ENCODE measurements around the gene AGBL1.

The AGBL1 gene

GRCh38 chr15:86540840-86541467, 461.3 kb downstream of the AGBL1 start:
- in situ Hi-C loops (cut with MboI; ENCODE audit: low sequenced_read_pairs): no loop called here
- Histone ChIP-seq H3K27me3 (ENCODE audit: low read depth) (no peaks in the 10 kb centered on the region), H3K4me3 (no peak overlapping the region), H3K9me3 (no peaks in the 10 kb centered on the region), H3K36me3 (replicated peaks) (no peaks in the 10 kb centered on the region), H3K4me1 (0 out of 2 replicates have a peak, but pooled peaks cover 3% of the 10 kb centered on the region)
- peak in 1 of 2 experiments; percentile 51 for DNase-seq (ENCODE audit: low spot score in 2 of 2)

GRCh38 chr15:86541540-86541939, 461.9 kb downstream of the AGBL1 start:
- H3K4me3 ChIP-seq: no peak overlapping the region
- in situ Hi-C loops (cut with MboI; ENCODE audit: low sequenced_read_pairs): no loop called here
- DNase-seq (ENCODE audit: low spot score in 2 of 2): no peak
- no peaks in the 10 kb centered on the region for H3K9me3 ChIP-seq
- 0 out of 2 replicates have a peak, but pooled peaks cover 3% of the 10 kb centered on the region for H3K4me1 ChIP-seq
- no peaks in the 10 kb centered on the region for H3K27me3 ChIP-seq (ENCODE audit: low read depth)
- H3K36me3 ChIP-seq (replicated peaks): no peaks in the 10 kb centered on the region

GRCh38 chr15:86550075-86550474, 470.4 kb downstream of the AGBL1 start:
- DNase-seq (ENCODE audit: low spot score in 2 of 2): no peak
- no peaks in the 10 kb centered on the region for H3K9me3 ChIP-seq
- no peak overlapping the region for H3K4me3 ChIP-seq
- no peaks in the 10 kb centered on the region for H3K4me1 ChIP-seq
- no peaks in the 10 kb centered on the region for H3K36me3 ChIP-seq (replicated peaks)
- H3K27me3 ChIP-seq (ENCODE audit: low read depth): no peaks in the 10 kb centered on the region
- in situ Hi-C loops (cut with MboI; ENCODE audit: low sequenced_read_pairs): no loop called here

- Histone ChIP-seq H3K36me3 (replicated peaks) (no peaks in the 10 kb centered on the region), H3K9me3 (no peaks in the 10 kb centered on the region), H3K4me1 (no peaks in the 10 kb centered on the region), H3K4me3 (no peak overlapping the region), H3K27me3 (ENCODE audit: low read depth) (no peaks in the 10 kb centered on the region)
- DNase-seq (ENCODE audit: low spot score in 2 of 2): no peak
- in situ Hi-C loops (cut with MboI; ENCODE audit: low sequenced_read_pairs): no loop called here
Observed at GRCh38 chr15:86553108-86553507, 473.4 kb downstream of the AGBL1 start.

- Histone ChIP-seq H3K4me3 (no peak overlapping the region), H3K4me1 (no peaks in the 10 kb centered on the region), H3K27me3 (ENCODE audit: low read depth) (no peaks in the 10 kb centered on the region), H3K9me3 (no peaks in the 10 kb centered on the region), H3K36me3 (replicated peaks) (no peaks in the 10 kb centered on the region)
- in situ Hi-C loops (cut with MboI; ENCODE audit: low sequenced_read_pairs): no loop called here
- no peak for DNase-seq (ENCODE audit: low spot score in 2 of 2)
Observed at GRCh38 chr15:86555098-86555497, 475.4 kb downstream of the AGBL1 start.

GRCh38 chr15:86555939-86556338, 476.3 kb downstream of the AGBL1 start:
- no peaks in the 10 kb centered on the region for H3K4me1 ChIP-seq
- no peak overlapping the region for H3K4me3 ChIP-seq
- DNase-seq (ENCODE audit: low spot score in 2 of 2): no peak
- H3K27me3 ChIP-seq (ENCODE audit: low read depth): no peaks in the 10 kb centered on the region
- in situ Hi-C loops (cut with MboI; ENCODE audit: low sequenced_read_pairs): no loop called here
- H3K36me3 ChIP-seq (replicated peaks): no peaks in the 10 kb centered on the region
- no peaks in the 10 kb centered on the region for H3K9me3 ChIP-seq

- H3K4me1 ChIP-seq: no peaks in the 10 kb centered on the region
- no peak for DNase-seq (ENCODE audit: low spot score in 2 of 2)
- in situ Hi-C loops (cut with MboI; ENCODE audit: low sequenced_read_pairs): no loop called here
- no peaks in the 10 kb centered on the region for H3K36me3 ChIP-seq (replicated peaks)
- no peaks in the 10 kb centered on the region for H3K9me3 ChIP-seq
- no peak overlapping the region for H3K4me3 ChIP-seq
- no peaks in the 10 kb centered on the region for H3K27me3 ChIP-seq (ENCODE audit: low read depth)
Observed at GRCh38 chr15:86556396-86557017, 476.8 kb downstream of the AGBL1 start.

- Histone ChIP-seq H3K9me3 (no peaks in the 10 kb centered on the region), H3K27me3 (ENCODE audit: low read depth) (no peaks in the 10 kb centered on the region), H3K4me1 (no peaks in the 10 kb centered on the region), H3K36me3 (replicated peaks) (no peaks in the 10 kb centered on the region), H3K4me3 (no peak overlapping the region)
- DNase-seq (ENCODE audit: low spot score in 2 of 2): no peak
- in situ Hi-C loops (cut with MboI; ENCODE audit: low sequenced_read_pairs): no loop called here
Observed at GRCh38 chr15:86557018-86557550, 477.4 kb downstream of the AGBL1 start.

- no peak overlapping the region for H3K4me3 ChIP-seq
- H3K9me3 ChIP-seq: no peaks in the 10 kb centered on the region
- no peaks in the 10 kb centered on the region for H3K36me3 ChIP-seq (replicated peaks)
- no peaks in the 10 kb centered on the region for H3K4me1 ChIP-seq
- in situ Hi-C loops (cut with MboI; ENCODE audit: low sequenced_read_pairs): no loop called here
- no peak for DNase-seq (ENCODE audit: low spot score in 2 of 2)
- no peaks in the 10 kb centered on the region for H3K27me3 ChIP-seq (ENCODE audit: low read depth)
Observed at GRCh38 chr15:86558252-86558651, 478.6 kb downstream of the AGBL1 start.

GRCh38 chr15:86558686-86559085, 479.0 kb downstream of the AGBL1 start:
- Histone ChIP-seq H3K4me3 (no peak overlapping the region), H3K36me3 (replicated peaks) (no peaks in the 10 kb centered on the region), H3K27me3 (ENCODE audit: low read depth) (no peaks in the 10 kb centered on the region), H3K4me1 (no peaks in the 10 kb centered on the region), H3K9me3 (no peaks in the 10 kb centered on the region)
- in situ Hi-C loops (cut with MboI; ENCODE audit: low sequenced_read_pairs): no loop called here
- DNase-seq (ENCODE audit: low spot score in 2 of 2): no peak

- no peak for DNase-seq (ENCODE audit: low spot score in 2 of 2)
- H3K4me1 ChIP-seq: no peaks in the 10 kb centered on the region
- no peak overlapping the region for H3K4me3 ChIP-seq
- no peaks in the 10 kb centered on the region for H3K9me3 ChIP-seq
- in situ Hi-C loops (cut with MboI; ENCODE audit: low sequenced_read_pairs): no loop called here
- H3K27me3 ChIP-seq (ENCODE audit: low read depth): no peaks in the 10 kb centered on the region
- H3K36me3 ChIP-seq (replicated peaks): no peaks in the 10 kb centered on the region
Observed at GRCh38 chr15:86568378-86568777, 488.7 kb downstream of the AGBL1 start.

GRCh38 chr15:86570738-86571137, 491.1 kb downstream of the AGBL1 start:
- no peaks in the 10 kb centered on the region for H3K27me3 ChIP-seq (ENCODE audit: low read depth)
- no peaks in the 10 kb centered on the region for H3K4me1 ChIP-seq
- DNase-seq (ENCODE audit: low spot score in 2 of 2): no peak
- in situ Hi-C loops (cut with MboI; ENCODE audit: low sequenced_read_pairs): no loop called here
- no peaks in the 10 kb centered on the region for H3K9me3 ChIP-seq
- H3K4me3 ChIP-seq: no peak overlapping the region
- H3K36me3 ChIP-seq (replicated peaks): no peaks in the 10 kb centered on the region

GRCh38 chr15:86571873-86572272, 492.2 kb downstream of the AGBL1 start:
- in situ Hi-C loops (cut with MboI; ENCODE audit: low sequenced_read_pairs): no loop called here
- no peak for DNase-seq (ENCODE audit: low spot score in 2 of 2)

GRCh38 chr15:86572368-86572841, 492.7 kb downstream of the AGBL1 start:
- in situ Hi-C loops (cut with MboI; ENCODE audit: low sequenced_read_pairs): no loop called here
- Histone ChIP-seq H3K4me3 (no peak overlapping the region), H3K36me3 (replicated peaks) (no peaks in the 10 kb centered on the region), H3K4me1 (no peaks in the 10 kb centered on the region), H3K27me3 (ENCODE audit: low read depth) (no peaks in the 10 kb centered on the region), H3K9me3 (peaks cover 4% of the 10 kb centered on the region; the same call in 1 of the 2 replicates)
- no peak for DNase-seq (ENCODE audit: low spot score in 2 of 2)

More at GRCh38 chr15:86571873-86572272, 492.2 kb downstream of the AGBL1 start:
- Histone ChIP-seq H3K9me3 (peaks cover 3% of the 10 kb centered on the region; the same call in 1 of the 2 replicates), H3K4me1 (no peaks in the 10 kb centered on the region), H3K4me3 (no peak overlapping the region), H3K27me3 (ENCODE audit: low read depth) (no peaks in the 10 kb centered on the region), H3K36me3 (replicated peaks) (no peaks in the 10 kb centered on the region)
